HG02623 (cell line): ENCODE data around the gene FLCN.

ENCODE experiments used
- ATAC-seq: cut with Tn5 transposase; IDR thresholded peaks from one replicate; pipeline ENCODE4 v1.9.1; 2021; ENCODE audit warnings: moderate library complexity; ENCODE audit not compliant: unreplicated experiment

FLCN gene

GRCh38 chr17:17170346-17170985 lies 66.5 kb downstream of the FLCN start:
- ATAC-seq = no peak

GRCh38 chr17:17169396-17169795 lies 67.6 kb downstream of the FLCN start:
- no peak for ATAC-seq

GRCh38 chr17:17168401-17168800 lies 68.6 kb downstream of the FLCN start:
- no peak for ATAC-seq

- no peak for ATAC-seq
These were observed 69.0 kb downstream of the FLCN start for GRCh38 chr17:17167986-17168385.

- ATAC-seq = no peak
These were observed 69.6 kb downstream of the FLCN start for GRCh38 chr17:17167356-17167755.

GRCh38 chr17:17166446-17166845 lies 70.5 kb downstream of the FLCN start:
- ATAC-seq = no peak

- no peak for ATAC-seq
These were observed 71.2 kb downstream of the FLCN start for GRCh38 chr17:17165666-17166308.

- no peak for ATAC-seq
These were observed 72.3 kb downstream of the FLCN start for GRCh38 chr17:17164676-17165075.

- no peak for ATAC-seq
These were observed 72.8 kb downstream of the FLCN start for GRCh38 chr17:17164156-17164555.
